Epidermal melanocyte (primary cell): Measurements from ENCODE around the gene KLK13.

Experiments
- DNase-seq: peaks from one replicate; pipeline ENCODE4 v3.0.0; 2011; ENCODE audit warnings: low spot score; ENCODE audit not compliant: insufficient read length

KLK13 gene

DNA sequence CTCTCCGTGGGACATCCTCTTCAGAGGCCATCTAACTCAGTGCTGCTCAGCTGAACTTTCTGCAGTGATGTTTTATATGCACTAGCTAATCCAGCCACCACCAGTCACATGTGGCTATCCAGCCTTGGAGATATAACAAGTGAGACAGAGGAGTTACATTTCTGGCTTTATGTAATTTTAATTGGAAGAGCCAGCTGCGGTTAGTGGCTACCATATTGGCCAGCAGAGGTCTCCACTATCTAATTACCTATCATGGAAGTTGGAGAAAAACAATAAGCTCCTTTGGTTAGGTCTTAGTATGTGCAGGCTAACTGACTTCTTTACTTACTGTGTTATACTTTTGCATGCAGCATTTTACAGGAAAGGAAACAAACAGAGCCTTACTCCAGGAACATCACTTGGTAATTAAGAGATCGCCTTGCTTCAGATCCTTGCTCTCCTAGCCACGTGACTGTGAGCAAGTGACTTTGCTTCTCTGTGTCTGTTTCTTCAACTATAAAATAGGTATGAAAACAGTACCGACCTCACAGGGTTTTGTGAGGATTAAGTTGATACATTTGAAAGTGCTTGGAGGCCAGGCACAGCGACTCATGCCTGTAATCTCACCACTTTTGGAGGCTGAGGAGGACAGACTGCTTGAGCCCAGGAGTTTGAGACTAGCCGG is 43.8 kb downstream of the KLK13 start:
- DNase-seq = no peak

DNA sequence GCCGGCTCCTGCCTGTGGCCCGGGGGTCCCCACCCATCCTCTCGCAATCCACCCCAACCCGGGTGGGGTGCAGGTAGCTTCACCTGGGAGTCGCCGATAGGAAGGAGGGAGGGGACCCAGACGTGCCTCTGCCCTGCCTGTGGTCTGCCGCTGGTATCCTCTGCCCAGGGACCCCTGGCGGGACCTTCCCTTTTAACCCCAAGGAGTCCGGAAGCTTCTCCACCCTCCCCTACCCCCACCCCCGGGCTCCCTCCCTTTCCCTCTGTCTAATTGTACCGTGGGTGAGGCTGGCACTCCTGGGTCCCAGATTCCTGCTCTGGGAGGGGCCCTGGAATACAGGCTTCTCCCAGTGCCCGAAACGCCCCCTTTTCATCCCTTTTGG is 45.4 kb downstream of the KLK13 start, which contains the start of gene KLK10:
Gene KLK10 (minus strand): TSS at position 166 of the 382 bp plus-strand sequence. CDS start 579 bp downstream, outside the sequence.
- DNase-seq = no peak

DNA sequence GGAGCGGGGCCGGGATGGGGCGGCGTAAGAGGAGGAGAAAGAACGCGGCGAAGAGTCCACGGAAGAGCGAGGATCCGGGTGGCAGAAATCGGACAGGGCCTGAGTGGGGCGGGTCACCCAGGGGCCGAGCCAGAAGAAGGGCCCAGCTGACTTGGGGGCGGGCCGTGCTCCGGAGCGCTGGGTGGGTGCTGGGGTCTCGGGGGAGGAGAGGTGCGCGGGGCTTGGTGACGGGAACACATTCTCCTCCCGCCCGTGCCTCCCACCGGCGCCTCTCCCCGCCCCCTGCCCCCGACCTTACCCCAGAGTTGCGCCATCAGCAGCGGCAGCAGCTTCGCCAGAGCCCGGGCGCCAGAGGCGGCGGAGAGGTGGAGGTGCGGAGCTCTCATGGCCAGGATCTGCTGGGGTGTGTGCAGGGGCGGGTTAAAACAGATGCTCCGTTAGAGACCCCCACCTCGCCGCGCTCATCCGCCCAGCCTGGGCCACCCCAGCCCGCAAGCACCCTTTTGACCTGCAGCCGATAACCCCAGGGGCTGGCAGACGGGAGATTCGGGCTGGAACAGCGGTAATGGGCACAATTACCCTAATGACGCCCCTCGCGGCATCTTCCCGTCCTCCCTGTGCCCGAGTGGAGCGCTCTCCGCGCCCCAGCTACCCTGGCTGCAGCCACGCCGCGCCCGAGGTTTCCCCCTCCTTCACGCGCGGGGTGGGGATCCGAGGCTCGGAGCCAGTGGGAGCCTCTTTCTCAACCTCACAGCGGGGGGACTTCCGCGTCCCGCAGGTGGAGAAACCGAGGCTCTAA is 45.9 kb downstream of the KLK13 start:
- no peak for DNase-seq

DNA sequence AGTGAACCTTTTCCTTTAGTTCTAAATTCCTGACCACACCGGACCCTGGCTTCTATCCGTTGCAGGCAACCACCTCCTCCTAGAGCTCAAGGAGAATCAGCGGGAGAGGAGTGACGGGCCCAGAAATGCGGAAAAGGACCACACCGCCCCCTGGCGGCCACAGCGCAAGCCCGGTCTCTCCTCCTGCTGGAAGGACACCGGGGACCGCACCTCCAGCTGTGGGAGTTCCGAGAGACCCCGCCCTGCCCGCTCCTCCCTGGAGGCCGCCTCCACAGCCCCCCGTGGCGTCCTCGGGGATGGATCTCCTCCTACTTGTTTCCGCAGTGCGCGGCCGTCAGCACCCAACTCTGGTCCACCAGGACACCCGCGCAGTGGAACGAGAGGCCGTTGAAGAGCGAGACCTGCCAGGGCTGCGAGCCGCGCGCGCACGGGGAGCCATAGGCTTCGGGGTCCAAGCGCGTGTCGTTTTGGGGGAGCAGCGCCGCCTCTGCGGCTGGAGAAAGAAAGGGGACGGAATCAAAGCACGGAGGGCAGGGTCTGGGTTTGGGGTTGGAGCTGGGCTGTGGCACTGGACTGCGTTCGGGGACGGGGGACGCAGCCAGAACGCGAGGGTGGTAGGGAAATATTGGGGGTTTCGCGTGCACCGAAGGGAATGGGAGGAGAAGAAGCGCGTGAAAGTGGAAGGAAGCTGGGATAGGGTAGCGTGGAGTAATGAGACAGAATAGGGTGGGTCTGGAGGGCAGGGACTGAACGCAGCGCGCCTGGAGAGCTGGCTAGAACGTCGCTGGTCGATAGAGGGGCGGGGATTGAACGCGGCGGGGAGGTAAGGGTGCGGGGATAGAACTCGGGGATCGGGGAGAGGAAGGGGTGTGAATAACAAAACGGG is 47.9 kb downstream of the KLK13 start:
- no peak for DNase-seq

DNA sequence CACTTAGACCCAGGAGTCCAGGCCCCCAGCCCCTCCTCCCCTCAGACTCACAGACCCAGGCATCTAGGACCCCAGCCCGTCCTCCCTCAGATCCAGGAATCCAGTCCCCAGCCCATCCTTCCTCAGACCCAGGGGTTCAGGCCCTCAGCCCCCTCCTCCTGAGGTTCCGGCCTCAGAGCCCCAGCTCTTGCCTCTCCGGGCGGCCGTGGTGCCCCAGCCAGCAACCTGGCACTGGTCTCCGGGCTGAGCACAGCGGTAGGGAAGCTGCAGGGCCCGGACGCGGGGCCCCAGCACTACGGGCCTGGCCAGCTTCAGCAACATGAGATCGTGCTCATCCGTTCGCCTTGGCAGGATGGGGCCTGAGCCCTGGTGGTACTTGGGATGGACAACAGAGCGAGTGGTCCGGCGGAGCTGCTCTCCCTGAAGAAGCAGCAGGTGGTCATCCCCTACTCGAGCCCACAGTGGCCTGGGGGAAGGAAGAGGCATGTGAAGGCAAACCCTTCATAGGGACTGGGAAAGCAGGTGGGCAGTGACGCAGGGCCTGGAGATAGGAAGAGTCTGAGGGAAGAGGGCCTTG is 49.1 kb downstream of the KLK13 start:
- no peak for DNase-seq

DNA sequence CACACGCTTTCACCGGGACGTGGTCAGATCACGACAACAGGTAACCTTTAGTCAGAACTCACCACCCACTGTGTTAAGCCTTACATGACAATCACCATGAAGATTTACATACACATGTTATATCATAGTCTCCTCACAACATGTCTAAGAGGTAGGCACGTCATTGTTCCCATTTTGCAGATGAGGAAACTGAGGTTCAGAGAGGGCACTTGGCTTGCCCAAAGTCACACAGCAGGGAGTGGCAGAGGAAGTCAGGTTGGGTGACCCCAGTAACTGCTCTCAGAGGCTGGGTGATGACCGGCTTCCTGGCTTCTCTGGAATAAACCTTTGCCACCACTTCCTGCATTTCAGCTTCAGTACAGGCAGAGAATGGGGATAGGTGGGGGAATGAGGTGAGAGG is 50.6 kb downstream of the KLK13 start:
- no peak for DNase-seq

DNA sequence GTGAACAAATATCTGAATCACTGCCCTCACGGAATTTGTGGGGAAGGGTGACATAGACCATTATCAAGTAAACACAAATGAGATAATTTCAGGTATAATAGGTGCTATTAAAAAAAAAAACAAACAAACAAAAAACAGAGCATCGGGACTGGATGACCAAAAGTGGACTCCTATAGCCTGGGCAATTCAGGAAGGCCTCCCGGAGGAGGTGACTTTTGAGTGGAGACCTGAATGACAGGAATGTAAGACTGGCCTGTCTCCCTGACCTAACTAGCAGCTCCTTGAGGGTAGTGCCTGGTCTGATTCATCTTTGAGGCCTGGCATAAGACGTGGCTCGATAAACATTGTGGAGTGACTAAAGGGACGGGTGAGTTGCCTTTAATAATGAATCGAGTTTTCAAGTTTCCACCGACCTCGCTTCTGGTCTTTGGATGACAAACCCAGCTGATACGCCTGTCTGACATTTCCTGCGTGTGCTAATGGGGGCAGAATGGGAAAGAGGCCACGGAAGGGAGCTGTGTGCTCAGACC is 52.2 kb downstream of the KLK13 start:
- no peak for DNase-seq

DNA sequence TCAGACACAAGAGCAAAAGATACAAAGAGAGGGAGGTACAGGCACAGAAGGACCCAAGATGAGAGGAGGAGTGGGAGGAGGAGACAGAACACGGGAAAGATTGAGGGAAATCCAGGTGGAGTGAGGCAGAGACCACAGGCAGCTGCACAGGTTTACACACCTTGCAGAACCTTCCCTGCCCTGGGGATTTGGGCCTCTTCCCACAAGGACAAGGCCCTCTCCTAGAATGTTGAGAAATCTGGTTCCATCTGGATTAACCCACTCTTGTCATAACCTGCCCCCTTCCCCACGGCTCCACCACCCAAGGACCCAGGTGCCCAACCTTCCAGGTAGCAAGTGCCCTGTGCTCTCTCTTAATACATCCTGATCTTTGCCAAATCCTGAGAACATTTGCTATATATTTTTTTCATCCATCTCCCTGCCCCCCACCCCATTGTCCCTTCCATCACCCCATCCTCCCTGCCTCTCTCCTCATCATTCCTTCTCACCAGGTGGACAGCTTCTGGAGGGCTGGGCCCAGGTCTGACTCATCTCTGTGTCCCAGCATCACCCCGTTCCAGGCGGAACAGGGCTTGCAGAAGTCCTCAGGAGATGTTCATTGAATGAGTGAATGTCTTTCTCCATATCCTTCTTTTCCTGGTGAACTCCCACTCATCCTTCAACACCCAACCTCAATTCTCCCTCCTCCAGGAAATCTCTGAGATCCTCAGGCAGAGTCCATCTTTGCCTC is 54.7 kb downstream of the KLK13 start:
- no peak for DNase-seq

DNA sequence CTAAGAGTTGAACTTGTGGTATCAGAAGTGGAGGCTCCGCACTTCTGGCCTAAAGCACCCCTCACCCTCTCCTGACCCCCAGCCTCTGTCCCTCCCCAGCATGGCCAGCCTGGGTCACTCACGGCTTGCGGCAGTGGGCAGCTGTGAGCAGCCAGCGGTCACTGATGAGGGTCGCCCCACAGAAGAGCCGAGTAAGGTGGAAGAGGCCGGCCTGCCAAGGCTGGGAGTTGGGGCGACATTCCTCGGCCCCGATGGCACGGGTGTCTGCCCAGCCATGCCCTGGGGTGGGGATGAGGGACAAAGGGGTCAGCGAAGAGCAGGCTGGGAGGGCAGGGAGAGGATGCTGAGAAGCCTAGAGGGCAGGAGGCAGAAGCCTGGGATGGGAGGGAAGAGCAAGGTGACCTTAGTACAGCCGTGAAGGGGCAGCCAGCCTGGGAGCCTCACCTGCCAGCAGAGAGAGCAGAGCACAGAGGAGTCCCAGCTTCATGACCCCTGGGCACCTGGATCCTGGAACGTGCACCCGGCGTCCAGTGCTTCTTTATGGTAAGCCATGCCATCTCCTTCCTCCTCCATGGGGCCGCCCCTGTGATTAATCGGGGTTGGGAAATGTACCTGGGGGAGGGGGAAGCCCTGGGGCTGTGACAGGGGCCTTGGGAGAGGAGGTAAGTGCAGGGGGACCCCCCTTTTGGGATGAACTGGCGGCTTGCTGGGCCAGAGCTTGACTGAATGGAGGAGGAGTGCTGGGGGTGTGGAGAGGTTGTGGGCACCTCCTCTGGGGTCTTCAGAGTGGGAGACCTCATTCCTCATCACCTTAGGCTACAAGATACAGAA is 55.6 kb downstream of the KLK13 start:
- no peak for DNase-seq

DNA sequence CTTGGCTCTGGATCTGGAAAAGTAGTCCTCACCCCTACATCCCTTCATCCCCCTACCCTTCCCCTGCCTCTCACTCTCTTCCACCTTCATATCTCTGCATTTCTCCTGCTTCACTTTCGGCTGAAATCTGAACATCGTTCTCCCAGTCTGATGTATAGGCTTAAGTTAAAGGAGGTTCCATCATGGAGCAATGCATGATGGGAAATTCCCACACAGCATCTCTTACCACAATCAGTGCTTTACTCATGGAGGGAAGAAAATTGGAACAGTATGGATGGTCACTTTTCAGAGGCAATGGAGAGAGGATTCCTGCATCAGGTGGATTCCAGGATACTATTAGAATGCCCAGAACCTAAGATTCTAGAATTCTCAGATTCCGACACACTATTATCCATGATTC is 57.4 kb downstream of the KLK13 start:
- no peak for DNase-seq

DNA sequence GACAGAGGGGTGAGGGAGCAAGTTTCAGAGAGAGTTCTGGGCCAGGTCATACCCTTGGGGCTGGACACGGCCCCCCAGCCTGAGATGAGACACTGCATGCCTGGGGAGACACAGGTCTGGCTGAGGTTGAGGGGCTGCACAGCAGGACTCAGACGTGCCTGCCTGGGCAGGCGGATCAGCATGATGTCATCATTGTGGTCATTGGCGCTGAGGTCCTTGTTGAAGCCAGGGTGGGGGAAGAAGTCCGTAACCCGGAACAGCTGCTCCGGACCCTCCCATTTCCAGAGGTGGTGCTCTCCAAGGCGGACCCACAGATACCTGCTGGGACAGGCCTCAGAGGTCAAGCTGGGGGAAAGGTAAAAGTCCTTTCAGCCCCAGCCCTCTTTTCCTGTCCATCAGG is 58.5 kb downstream of the KLK13 start:
- no peak for DNase-seq
